ENCODE results near the gene FAM228A.

DNA sequence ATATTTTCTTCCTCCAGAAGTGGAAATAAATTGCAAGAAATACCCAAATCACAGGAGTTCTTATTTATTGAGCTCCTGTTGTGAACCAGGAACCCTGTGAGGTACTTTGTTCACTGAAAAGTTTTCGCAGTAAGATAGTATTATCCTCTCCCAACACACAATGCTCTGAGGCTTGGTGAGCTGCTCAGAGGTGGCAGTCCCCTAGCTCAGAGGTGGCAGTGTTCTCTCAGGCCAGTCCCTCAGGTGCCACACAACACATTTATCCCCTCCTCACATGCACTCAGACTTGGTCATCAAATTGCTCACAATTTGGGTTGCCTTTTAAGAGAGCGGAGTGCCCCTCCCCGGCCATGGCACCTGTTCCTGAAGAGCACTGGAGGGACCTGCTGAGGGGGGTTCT lies 25.9 kb downstream of the FAM228A start:
- TF ChIP-seq, protein P1, sequence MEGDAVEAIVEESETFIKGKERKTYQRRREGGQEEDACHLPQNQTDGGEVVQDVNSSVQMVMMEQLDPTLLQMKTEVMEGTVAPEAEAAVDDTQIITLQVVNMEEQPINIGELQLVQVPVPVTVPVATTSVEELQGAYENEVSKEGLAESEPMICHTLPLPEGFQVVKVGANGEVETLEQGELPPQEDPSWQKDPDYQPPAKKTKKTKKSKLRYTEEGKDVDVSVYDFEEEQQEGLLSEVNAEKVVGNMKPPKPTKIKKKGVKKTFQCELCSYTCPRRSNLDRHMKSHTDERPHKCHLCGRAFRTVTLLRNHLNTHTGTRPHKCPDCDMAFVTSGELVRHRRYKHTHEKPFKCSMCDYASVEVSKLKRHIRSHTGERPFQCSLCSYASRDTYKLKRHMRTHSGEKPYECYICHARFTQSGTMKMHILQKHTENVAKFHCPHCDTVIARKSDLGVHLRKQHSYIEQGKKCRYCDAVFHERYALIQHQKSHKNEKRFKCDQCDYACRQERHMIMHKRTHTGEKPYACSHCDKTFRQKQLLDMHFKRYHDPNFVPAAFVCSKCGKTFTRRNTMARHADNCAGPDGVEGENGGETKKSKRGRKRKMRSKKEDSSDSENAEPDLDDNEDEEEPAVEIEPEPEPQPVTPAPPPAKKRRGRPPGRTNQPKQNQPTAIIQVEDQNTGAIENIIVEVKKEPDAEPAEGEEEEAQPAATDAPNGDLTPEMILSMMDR (IDR thresholded peaks at IDR 0.05; ENCODE audit: extremely low read depth in 1 of 2, insufficient read depth in 1 of 2, low read depth in 1 of 2, low read length in 2 of 2) = no peak
- TF ChIP-seq POLR2A (IDR thresholded peaks at IDR 0.05; ENCODE audit: low read depth, low read length) = no peak
